Suprapubic skin (tissue), 4 donors: ENCODE data around the gene FAHD2A.

Experiments
- POLR2A ChIP-seq, 2 donors: fragments of 450-650 bp; IDR thresholded peaks; one replicate each; pipeline ENCODE4 v1.6.1; 2017; ENCODE audit warnings: antibody characterized with exemption in 2 of 2, mild to moderate bottlenecking in 2 of 2, moderate library complexity in 2 of 2
- POLR2AphosphoS5 ChIP-seq, 3 donors: sonication (generic); formaldehyde crosslinking; IDR thresholded peaks; one replicate each; pipeline ENCODE4 v1.6.1; 2017; ENCODE audit warnings: antibody characterized with exemption in 3 of 3
- TF ChIP-seq, protein P1 (sequence below), 2 donors: fragments of 200-600 bp in 1 of 2; fragments of 450-650 bp in 1 of 2; sonication (generic) in 1 of 2; IDR thresholded peaks; one replicate each; pipeline ENCODE4 v1.5.1; 2016 to 2019; ENCODE audit warnings: antibody characterized with exemption in 2 of 2, mild to moderate bottlenecking in 1 of 2, moderate library complexity in 1 of 2

DNA sequence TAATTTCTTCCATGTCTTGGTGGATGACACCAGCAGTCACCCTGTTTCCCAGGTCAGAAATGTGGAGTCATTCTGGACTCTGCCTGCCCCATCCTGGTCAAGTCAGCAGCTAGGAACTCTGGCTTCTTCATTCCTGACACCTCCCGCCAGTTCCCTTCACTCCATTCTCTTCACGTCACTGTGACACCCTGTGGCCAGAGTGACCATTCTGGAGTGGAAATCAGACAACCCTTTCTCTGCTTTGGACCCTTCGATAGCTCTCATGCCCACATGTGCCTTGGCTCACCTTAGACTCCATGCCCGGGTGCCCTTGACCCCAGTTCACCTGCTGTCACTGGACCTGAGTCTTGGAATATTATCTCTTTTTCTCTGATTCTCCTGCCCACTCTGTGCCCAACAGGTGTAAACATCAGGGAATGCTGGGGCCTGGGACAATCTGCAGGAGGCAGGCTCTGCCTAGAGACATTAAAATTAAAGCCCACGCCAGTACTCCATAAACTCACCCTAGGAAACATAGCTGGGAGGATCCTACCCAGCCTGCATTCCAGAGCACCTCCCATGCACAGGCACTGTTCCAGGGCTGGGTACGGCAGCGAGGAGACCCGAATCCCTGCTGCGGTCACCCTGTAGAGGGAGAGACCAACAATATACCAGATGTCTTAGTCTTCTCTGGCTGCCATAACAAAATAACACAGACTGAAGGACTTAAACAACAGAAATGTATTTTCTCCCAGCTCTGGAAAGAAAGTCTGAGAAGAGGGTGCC is 41.1 kb upstream of the FAHD2A start:
- TF ChIP-seq POLR2AphosphoS5 (IDR thresholded peaks at IDR 0.05) (no peak), POLR2A (IDR thresholded peaks at IDR 0.05) (no peak)
- TF ChIP-seq, protein P1, sequence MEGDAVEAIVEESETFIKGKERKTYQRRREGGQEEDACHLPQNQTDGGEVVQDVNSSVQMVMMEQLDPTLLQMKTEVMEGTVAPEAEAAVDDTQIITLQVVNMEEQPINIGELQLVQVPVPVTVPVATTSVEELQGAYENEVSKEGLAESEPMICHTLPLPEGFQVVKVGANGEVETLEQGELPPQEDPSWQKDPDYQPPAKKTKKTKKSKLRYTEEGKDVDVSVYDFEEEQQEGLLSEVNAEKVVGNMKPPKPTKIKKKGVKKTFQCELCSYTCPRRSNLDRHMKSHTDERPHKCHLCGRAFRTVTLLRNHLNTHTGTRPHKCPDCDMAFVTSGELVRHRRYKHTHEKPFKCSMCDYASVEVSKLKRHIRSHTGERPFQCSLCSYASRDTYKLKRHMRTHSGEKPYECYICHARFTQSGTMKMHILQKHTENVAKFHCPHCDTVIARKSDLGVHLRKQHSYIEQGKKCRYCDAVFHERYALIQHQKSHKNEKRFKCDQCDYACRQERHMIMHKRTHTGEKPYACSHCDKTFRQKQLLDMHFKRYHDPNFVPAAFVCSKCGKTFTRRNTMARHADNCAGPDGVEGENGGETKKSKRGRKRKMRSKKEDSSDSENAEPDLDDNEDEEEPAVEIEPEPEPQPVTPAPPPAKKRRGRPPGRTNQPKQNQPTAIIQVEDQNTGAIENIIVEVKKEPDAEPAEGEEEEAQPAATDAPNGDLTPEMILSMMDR (IDR thresholded peaks at IDR 0.05): no peak
